K562 (cell line): ENCODE measurements around the gene PRKD2. TPM values are rescaled to one million over a fixed set of nuclear protein-coding genes. Genes with fewer than 3 reads are reported as not detected.

Source experiments
- ATAC-seq: fragments of 200-7000 bp; cut with Tn5 transposase; 3 replicates; pipeline ENCODE4 v1.9.1; 2020; ENCODE audit warnings: moderate library complexity
- BruUV-seq: library from RNA; stranded (reverse); fragments of 400-500 nt; replicated peaks from 2 replicates; lab custom pipeline; 2021; lab: Mats Ljungman, UMichigan
- CTCF ChIA-PET: fragments of 300-600 bp; formaldehyde crosslinking; extraction: SDS; loops from one replicate; lab custom pipeline; 2021; ENCODE audit warnings: low intra/inter-chr PET ratio; lab: Yijun Ruan, JAX
- POLR2A ChIA-PET: fragments of 300-600, 350-650 bp; sonication (Branson Sonifier 250); formaldehyde crosslinking; extraction: SDS; loops from one replicate; lab custom pipeline; 2021; ENCODE audit warnings: antibody characterized with exemption, inconsistent platforms; lab: Yijun Ruan, JAX
- DNase-seq, 4 experiments: peaks; one replicate each; pipeline versions ENCODE4 v3.0.0 to v3.0.0-alpha.2; 2011 to 2018; ENCODE audit warnings: low spot score in 3 of 4, mixed read lengths in 3 of 4; ENCODE audit errors: extremely low read depth in 1 of 4
- FAIRE-seq: peaks from 2 replicates; lab custom pipeline; 2011; peaks lifted over from hg19 to GRCh38; lab: Jason Lieb, UNC
- H2AFZ ChIP-seq: 2 replicates; pipeline ENCODE4 v1.6.0; 2011; ENCODE audit warnings: low read depth, low read length, control low read depth, inconsistent platforms
- H3K27ac ChIP-seq: fragments of 200-600 bp; 3 replicates; pipeline ENCODE4 v1.8.0; 2011; ENCODE audit warnings: low read depth, mild to moderate bottlenecking, control low read depth, inconsistent platforms, low read length, moderate library complexity, mixed read lengths; ENCODE audit errors: extremely low read depth
- H3K27me3 ChIP-seq, 2 experiments: fragments of 300-600 bp in 1 of 2; 2 replicates in 1 of 2; 3 replicates in 1 of 2; pipeline versions ENCODE4 v1.6.0 to v1.8.0; 2011; ENCODE audit warnings: inconsistent platforms in 2 of 2, low read length in 2 of 2, mild to moderate bottlenecking in 1 of 2, mixed read lengths in 1 of 2, moderate library complexity in 1 of 2; ENCODE audit not compliant: control insufficient read depth in 2 of 2, insufficient read depth in 2 of 2
- H3K36me3 ChIP-seq: fragments of 300-600 bp; 3 replicates; pipeline ENCODE4 v1.8.0; 2011; ENCODE audit warnings: mild to moderate bottlenecking, low read length, inconsistent platforms; ENCODE audit not compliant: control insufficient read depth, insufficient read depth
- H3K4me1 ChIP-seq, 2 experiments: fragments of 200-600 bp in 1 of 2; replicated peaks in 1 of 2; 2 replicates in 1 of 2; 3 replicates in 1 of 2; pipeline versions ENCODE4 v1.5.1 to v1.8.0; 2011; ENCODE audit warnings: inconsistent platforms in 2 of 2, low read length in 2 of 2, mild to moderate bottlenecking in 1 of 2, mixed read lengths in 1 of 2, moderate library complexity in 1 of 2; ENCODE audit not compliant: control insufficient read depth in 2 of 2, insufficient read depth in 2 of 2
- H3K4me2 ChIP-seq: 2 replicates; pipeline ENCODE4 v1.6.1; 2011; ENCODE audit warnings: low read length, control low read depth, inconsistent platforms, mixed read lengths; ENCODE audit not compliant: insufficient read depth
- H3K4me3 ChIP-seq: fragments of 200-600 bp; sonication (generic), shearing (Covaris generic); 2 replicates; pipeline ENCODE4 v1.5.1; 2016; ENCODE audit warnings: control low read depth, inconsistent platforms
- H3K79me2 ChIP-seq: fragments of 200-600 bp; 3 replicates; pipeline ENCODE4 v1.8.0; 2011; ENCODE audit warnings: low read length, inconsistent platforms; ENCODE audit not compliant: control insufficient read depth, insufficient read depth
- H3K9ac ChIP-seq, 2 experiments: 2 replicates each; pipeline versions ENCODE4 v1.6.0 to v1.6.1; 2011; ENCODE audit warnings: low read depth in 2 of 2, low read length in 2 of 2, control low read depth in 1 of 2, inconsistent platforms in 1 of 2, mild to moderate bottlenecking in 1 of 2, mixed read lengths in 1 of 2; ENCODE audit not compliant: insufficient read depth in 1 of 2
- H3K9me1 ChIP-seq: one replicate; pipeline ENCODE4 v1.6.0; 2011; ENCODE audit warnings: inconsistent platforms, mild to moderate bottlenecking, low read length, moderate library complexity; ENCODE audit not compliant: control insufficient read depth, insufficient read depth
- H3K9me3 ChIP-seq: replicated peaks from 2 replicates; pipeline ENCODE4 v1.5.1; 2011; ENCODE audit warnings: low read depth, low read length, inconsistent platforms; ENCODE audit not compliant: control insufficient read depth, insufficient read depth
- H4K20me1 ChIP-seq: replicated peaks from 2 replicates; pipeline ENCODE4 v1.6.1; 2011; ENCODE audit warnings: low read length, inconsistent platforms, mixed read lengths; ENCODE audit not compliant: control insufficient read depth, insufficient read depth
- CC2D1A ChIP-seq: fragments of 450-650 bp; IDR thresholded peaks from 2 replicates; pipeline ENCODE4 v1.6.1; 2017; ENCODE audit warnings: mild to moderate bottlenecking
- KLF6 ChIP-seq: fragments of 250-450 bp; sonication (Bioruptor Pico); IDR thresholded peaks from 2 replicates; pipeline ENCODE4 v1.4.0; 2020; ENCODE audit warnings: mild to moderate bottlenecking, moderate library complexity, borderline replicate concordance
- PHF8 ChIP-seq: fragments of 200-600 bp; sonication (generic); IDR thresholded peaks from 2 replicates; pipeline ENCODE4 v1.6.1; 2012; ENCODE audit warnings: mixed run types, mild to moderate bottlenecking, inconsistent platforms, low read length, moderate library complexity, borderline replicate concordance
- ZBTB43 ChIP-seq: sonication (generic); formaldehyde crosslinking; IDR thresholded peaks from 2 replicates; pipeline ENCODE4 v1.8.0; 2023; ENCODE audit warnings: mild to moderate bottlenecking, missing genetic modification reagents
- WGBS: fragments of 100-300 bp; shearing (Covaris generic); methylation state at CpG from one replicate; pipeline ENCODE4 v1.1.6; 2016; ENCODE audit warnings: low coverage, mixed read lengths; ENCODE audit not compliant: insufficient coverage; ENCODE audit errors: missing lambda C conversion rate; 5-methylcytosine and 5-hydroxymethylcytosine counted together
- in situ Hi-C: fragments of 300-500 bp; cut with MboI; formaldehyde crosslinking; loops from 4 replicates; pipeline ENCODE4 v1.15.0; 2018; ENCODE audit warnings: inconsistent platforms, mixed read lengths
- intact Hi-C: fragments of 100-400 bp; cut with micrococcal nuclease; formaldehyde crosslinking; loops from 2 replicates; pipeline ENCODE4 v1.14.2; 2022
- polyA plus RNA-seq, 8 experiments: library from polyadenylated mRNA; depleted of rRNA in 4 of 8; stranded (reverse) in 5 of 8; unstranded in 3 of 8; fragments of >200 nt; fragmentation: Nextera tagmentation in 2 of 8; fragmentation: Illumina TruSeq in 1 of 8; extraction: Ambion mirVana in 2 of 8; extraction: Trizol in 1 of 8; gene quantifications; 2 replicates each; pipeline versions ENCODE4 v1.2.1 to v1.2.3, GENCODE V29; 2011 to 2014; ENCODE audit warnings: inconsistent platforms in 1 of 8, missing spikeins in 1 of 8
- total RNA-seq, 7 experiments: library from RNA; depleted of rRNA in 6 of 7; stranded (reverse); fragments of >200 nt in 6 of 7; fragmentation: Illumina TruSeq in 2 of 7; extraction: Trizol in 2 of 7; gene quantifications; 2 replicates each; pipeline versions ENCODE4 v1.2.1 to v1.2.3, GENCODE V29; 2011 to 2021; ENCODE audit warnings: low replicate concordance in 1 of 7
- TF ChIP-seq, protein P1 (sequence below): fragments of 450-650 bp; IDR thresholded peaks from one replicate; pipeline ENCODE4 v1.6.1; 2018; ENCODE audit warnings: mild to moderate bottlenecking, moderate library complexity; ENCODE audit not compliant: partially characterized antibody
- TF ChIP-seq, protein P2 (sequence below): fragments of 450-650 bp; IDR thresholded peaks from 2 replicates; pipeline ENCODE4 v1.6.1; 2018; ENCODE audit not compliant: partially characterized antibody
- TF ChIP-seq, protein P3 (sequence below): conservative IDR thresholded peaks from 2 replicates; pipeline ENCODE4 v1.6.1; 2011; ENCODE audit warnings: low read depth, mild to moderate bottlenecking, low read length; ENCODE audit not compliant: control insufficient read depth
- TF ChIP-seq, protein P4 (sequence below): fragments of 450-650 bp; IDR thresholded peaks from 2 replicates; pipeline ENCODE4 v1.6.1; 2017; ENCODE audit warnings: antibody characterized with exemption

Gene PRKD2
- total and polyA plus RNA-seq, 9 of the 15 experiments (the other 6 are each of a cell fraction or from before 2014, with no cell fraction given): 1.8 to 60.0 (median 15.0) TPM

DNA sequence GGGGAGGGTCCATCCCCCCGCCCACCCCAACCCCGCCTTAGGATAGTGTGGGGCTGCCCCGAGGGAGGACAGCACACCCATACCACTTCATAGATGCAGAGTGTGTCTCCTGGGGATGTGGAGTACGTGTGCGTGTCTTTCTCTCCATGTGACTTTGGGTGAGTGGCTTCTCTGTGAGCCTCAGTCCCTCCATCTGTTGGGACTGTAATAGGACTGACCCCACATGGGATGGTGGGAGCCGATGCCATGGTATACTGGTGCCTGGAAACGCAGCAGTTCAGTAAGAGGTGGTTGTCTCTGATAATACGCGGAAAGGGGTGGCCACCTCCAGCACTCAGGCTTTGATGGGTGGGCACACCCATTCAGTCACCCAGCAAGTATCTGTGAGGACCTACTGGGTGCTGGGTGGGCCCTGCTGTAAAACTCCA lies 816 bp upstream of the PRKD2 start (continued):
- TF ChIP-seq, protein P1, sequence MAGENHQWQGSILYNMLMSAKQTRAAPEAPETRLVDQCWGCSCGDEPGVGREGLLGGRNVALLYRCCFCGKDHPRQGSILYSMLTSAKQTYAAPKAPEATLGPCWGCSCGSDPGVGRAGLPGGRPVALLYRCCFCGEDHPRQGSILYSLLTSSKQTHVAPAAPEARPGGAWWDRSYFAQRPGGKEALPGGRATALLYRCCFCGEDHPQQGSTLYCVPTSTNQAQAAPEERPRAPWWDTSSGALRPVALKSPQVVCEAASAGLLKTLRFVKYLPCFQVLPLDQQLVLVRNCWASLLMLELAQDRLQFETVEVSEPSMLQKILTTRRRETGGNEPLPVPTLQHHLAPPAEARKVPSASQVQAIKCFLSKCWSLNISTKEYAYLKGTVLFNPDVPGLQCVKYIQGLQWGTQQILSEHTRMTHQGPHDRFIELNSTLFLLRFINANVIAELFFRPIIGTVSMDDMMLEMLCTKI: no peak

GRCh38 chr19:46716672-46717033 lies 261 bp downstream of the PRKD2 start:
- TF ChIP-seq, protein P2, sequence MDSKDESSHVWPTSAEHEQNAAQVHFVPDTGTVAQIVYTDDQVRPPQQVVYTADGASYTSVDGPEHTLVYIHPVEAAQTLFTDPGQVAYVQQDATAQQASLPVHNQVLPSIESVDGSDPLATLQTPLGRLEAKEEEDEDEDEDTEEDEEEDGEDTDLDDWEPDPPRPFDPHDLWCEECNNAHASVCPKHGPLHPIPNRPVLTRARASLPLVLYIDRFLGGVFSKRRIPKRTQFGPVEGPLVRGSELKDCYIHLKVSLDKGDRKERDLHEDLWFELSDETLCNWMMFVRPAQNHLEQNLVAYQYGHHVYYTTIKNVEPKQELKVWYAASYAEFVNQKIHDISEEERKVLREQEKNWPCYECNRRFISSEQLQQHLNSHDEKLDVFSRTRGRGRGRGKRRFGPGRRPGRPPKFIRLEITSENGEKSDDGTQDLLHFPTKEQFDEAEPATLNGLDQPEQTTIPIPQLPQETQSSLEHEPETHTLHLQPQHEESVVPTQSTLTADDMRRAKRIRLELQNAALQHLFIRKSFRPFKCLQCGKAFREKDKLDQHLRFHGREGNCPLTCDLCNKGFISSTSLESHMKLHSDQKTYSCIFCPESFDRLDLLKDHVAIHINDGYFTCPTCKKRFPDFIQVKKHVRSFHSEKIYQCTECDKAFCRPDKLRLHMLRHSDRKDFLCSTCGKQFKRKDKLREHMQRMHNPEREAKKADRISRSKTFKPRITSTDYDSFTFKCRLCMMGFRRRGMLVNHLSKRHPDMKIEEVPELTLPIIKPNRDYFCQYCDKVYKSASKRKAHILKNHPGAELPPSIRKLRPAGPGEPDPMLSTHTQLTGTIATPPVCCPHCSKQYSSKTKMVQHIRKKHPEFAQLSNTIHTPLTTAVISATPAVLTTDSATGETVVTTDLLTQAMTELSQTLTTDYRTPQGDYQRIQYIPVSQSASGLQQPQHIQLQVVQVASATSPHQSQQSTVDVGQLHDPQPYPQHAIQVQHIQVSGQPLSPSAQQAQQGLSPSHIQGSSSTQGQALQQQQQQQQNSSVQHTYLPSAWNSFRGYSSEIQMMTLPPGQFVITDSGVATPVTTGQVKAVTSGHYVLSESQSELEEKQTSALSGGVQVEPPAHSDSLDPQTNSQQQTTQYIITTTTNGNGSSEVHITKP: peak; percentile 82
- TF ChIP-seq KLF6 (CRISPR knock-in tag): no peak
- peak; percentile 6; the same call in 1 of the 2 replicates for TF ChIP-seq PHF8
- TF ChIP-seq, protein P3, sequence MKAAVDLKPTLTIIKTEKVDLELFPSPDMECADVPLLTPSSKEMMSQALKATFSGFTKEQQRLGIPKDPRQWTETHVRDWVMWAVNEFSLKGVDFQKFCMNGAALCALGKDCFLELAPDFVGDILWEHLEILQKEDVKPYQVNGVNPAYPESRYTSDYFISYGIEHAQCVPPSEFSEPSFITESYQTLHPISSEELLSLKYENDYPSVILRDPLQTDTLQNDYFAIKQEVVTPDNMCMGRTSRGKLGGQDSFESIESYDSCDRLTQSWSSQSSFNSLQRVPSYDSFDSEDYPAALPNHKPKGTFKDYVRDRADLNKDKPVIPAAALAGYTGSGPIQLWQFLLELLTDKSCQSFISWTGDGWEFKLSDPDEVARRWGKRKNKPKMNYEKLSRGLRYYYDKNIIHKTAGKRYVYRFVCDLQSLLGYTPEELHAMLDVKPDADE: 0 out of 2 replicates have a peak, but pooled peaks have one; percentile 21
- no peak for TF ChIP-seq ZBTB43
- TF ChIP-seq, protein P4, sequence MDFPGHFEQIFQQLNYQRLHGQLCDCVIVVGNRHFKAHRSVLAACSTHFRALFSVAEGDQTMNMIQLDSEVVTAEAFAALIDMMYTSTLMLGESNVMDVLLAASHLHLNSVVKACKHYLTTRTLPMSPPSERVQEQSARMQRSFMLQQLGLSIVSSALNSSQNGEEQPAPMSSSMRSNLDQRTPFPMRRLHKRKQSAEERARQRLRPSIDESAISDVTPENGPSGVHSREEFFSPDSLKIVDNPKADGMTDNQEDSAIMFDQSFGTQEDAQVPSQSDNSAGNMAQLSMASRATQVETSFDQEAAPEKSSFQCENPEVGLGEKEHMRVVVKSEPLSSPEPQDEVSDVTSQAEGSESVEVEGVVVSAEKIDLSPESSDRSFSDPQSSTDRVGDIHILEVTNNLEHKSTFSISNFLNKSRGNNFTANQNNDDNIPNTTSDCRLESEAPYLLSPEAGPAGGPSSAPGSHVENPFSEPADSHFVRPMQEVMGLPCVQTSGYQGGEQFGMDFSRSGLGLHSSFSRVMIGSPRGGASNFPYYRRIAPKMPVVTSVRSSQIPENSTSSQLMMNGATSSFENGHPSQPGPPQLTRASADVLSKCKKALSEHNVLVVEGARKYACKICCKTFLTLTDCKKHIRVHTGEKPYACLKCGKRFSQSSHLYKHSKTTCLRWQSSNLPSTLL: peak; percentile 72
- peak; percentile 91; the same call in 1 of the 2 replicates for TF ChIP-seq CC2D1A
- TF ChIP-seq, all 486 proteins: peak for 5
- peak overlapping the region; percentile 94 for H3K4me2 ChIP-seq
- peak overlapping the region; percentile 70 for H3K4me3 ChIP-seq
- FAIRE-seq: no peak
- H4K20me1 ChIP-seq: peaks cover 4% of the 10 kb centered on the region; the same call in 1 of the 2 replicates
- peak overlapping the region; percentile 85 to 93 for H3K9ac ChIP-seq
- peak overlapping the region; percentile 89 for H3K27ac ChIP-seq
- H3K9me1 ChIP-seq: no peaks in the 10 kb centered on the region
- no TSS peak for BruUV-seq
- 0% methylated on average over 11 of the region's 20 CpGs for WGBS
- peaks cover 27% of the 10 kb centered on the region for H3K79me2 ChIP-seq
- ChIA-PET POLR2A (interaction anchor here (0.6 to 2.7 kb wide), 3 partner anchors 11 to 72 kb away, joined by 3 to 7 read pairs (median 5); partner anchors contain the start of gene SLC1A5), CTCF (no interaction called here)
- in situ Hi-C loops (no loop called here), intact Hi-C loops (no loop called here)
- peak in 3 of 4 experiments; percentile 38 to 45 (median 40) for DNase-seq
- ATAC-seq: no peak
- H2AFZ ChIP-seq: peak overlapping the region; percentile 77; the same call in 1 of the 2 replicates
- peaks cover 22 to 62% of the 10 kb centered on the region in 2 experiments for H3K4me1 ChIP-seq
- no peaks in the 10 kb centered on the region for H3K27me3 ChIP-seq
- peaks cover 37% of the 10 kb centered on the region; the same call in 2 of the 3 replicates for H3K36me3 ChIP-seq
- no peaks in the 10 kb centered on the region for H3K9me3 ChIP-seq
